Activated CD8-positive, alpha-beta T cell treated with anti-CD3 and anti-CD28 coated beads for 36 hours (primary cell): ENCODE results near the gene GALNT17. TPM values are rescaled to one million over a fixed set of nuclear protein-coding genes. Genes with fewer than 3 reads are reported as not detected.
"Not testable (repeated sequence)": the region's sequence is repeated elsewhere in the genome, so short reads cannot be mapped to it uniquely, and the experiment has no call there.

Source experiments
- ATAC-seq: fragments of 200-7000 bp; cut with Tn5 transposase; one replicate; pipeline ENCODE4 v1.10.0; 2021; ENCODE audit warnings: mild to moderate bottlenecking, moderate library complexity
- CTCF ChIA-PET: fragments of 350-600 bp; sonication (Branson Sonifier 250); formaldehyde crosslinking; loops from one replicate; lab custom pipeline; 2021; ENCODE audit warnings: antibody characterized with exemption; lab: Charles Lee
- POLR2A ChIA-PET: fragments of 350-600 bp; sonication (Branson Sonifier 250); formaldehyde crosslinking; loops from one replicate; lab custom pipeline; 2021; ENCODE audit warnings: antibody characterized with exemption; lab: Charles Lee
- DNase-seq: peaks from one replicate; pipeline ENCODE4 v3.0.0-alpha.2; 2020
- H3K27ac Mint-ChIP-seq: one replicate; pipeline ENCODE4 v1.8.0; 2021; ENCODE audit warnings: mild to moderate bottlenecking, mixed read lengths
- H3K27me3 Mint-ChIP-seq: one replicate; pipeline ENCODE4 v1.8.0; 2021; ENCODE audit warnings: mixed read lengths
- H3K36me3 Mint-ChIP-seq: one replicate; pipeline ENCODE4 v1.8.0; 2021; ENCODE audit warnings: low read depth, mixed read lengths
- H3K4me1 Mint-ChIP-seq: one replicate; pipeline ENCODE4 v1.8.0; 2021; ENCODE audit warnings: low read depth, mixed read lengths
- H3K4me3 Mint-ChIP-seq: one replicate; pipeline ENCODE4 v1.8.0; 2021; ENCODE audit warnings: mild to moderate bottlenecking, moderate library complexity, mixed read lengths
- H3K9me3 Mint-ChIP-seq: one replicate; pipeline ENCODE4 v1.8.0; 2021; ENCODE audit warnings: mixed read lengths
- intact Hi-C: fragments of 100-400 bp; cut with micrococcal nuclease; formaldehyde crosslinking; loops from one replicate; pipeline ENCODE4 v1.10.0; 2022
- total RNA-seq, 2 experiments: library from RNA; stranded (reverse); gene quantifications; one replicate each; pipeline ENCODE4 v1.2.3, GENCODE V29; 2021
- TF ChIP-seq, protein P1 (sequence below): fragments of 200-600 bp; IDR thresholded peaks from one replicate; pipeline ENCODE4 v1.8.0; 2022; ENCODE audit warnings: antibody characterized with exemption, mild to moderate bottlenecking

Gene GALNT17
- total RNA-seq, 2 experiments from 2014 or later, result not detected

DNA sequence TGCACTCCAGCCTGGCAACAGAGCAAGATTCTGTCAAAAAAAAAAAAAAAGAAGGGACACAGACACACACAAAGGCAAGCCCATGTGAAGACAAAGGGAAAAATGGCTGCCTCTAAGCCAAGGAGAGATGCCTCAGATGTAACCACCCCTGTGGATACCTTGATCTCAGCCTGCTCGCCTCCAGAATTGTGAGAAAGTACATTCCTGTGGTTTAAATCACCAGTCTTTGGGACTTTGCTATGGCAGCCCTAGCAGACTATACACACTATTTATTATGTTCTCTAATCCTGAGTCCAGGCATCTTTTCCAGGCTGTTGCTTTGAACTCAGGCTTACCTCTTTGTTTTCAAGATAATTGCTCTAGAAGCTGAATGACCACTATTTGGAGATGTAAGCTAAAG is 494.3 kb downstream of the GALNT17 start:
- Mint-ChIP-seq H3K4me1 (no peaks in the 10 kb centered on the region), H3K36me3 (no peaks in the 10 kb centered on the region), H3K9me3 (peaks cover 11% of the 10 kb centered on the region), H3K27me3 (no peaks in the 10 kb centered on the region), H3K27ac (no peak overlapping the region), H3K4me3 (no peak overlapping the region)
- DNase-seq, result no peak
- no peak for ATAC-seq
- TF ChIP-seq, protein P1, sequence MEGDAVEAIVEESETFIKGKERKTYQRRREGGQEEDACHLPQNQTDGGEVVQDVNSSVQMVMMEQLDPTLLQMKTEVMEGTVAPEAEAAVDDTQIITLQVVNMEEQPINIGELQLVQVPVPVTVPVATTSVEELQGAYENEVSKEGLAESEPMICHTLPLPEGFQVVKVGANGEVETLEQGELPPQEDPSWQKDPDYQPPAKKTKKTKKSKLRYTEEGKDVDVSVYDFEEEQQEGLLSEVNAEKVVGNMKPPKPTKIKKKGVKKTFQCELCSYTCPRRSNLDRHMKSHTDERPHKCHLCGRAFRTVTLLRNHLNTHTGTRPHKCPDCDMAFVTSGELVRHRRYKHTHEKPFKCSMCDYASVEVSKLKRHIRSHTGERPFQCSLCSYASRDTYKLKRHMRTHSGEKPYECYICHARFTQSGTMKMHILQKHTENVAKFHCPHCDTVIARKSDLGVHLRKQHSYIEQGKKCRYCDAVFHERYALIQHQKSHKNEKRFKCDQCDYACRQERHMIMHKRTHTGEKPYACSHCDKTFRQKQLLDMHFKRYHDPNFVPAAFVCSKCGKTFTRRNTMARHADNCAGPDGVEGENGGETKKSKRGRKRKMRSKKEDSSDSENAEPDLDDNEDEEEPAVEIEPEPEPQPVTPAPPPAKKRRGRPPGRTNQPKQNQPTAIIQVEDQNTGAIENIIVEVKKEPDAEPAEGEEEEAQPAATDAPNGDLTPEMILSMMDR, result no peak
- intact Hi-C loops, result no loop called here
- CTCF ChIA-PET, result no interaction called here
- POLR2A ChIA-PET, result no interaction called here

DNA sequence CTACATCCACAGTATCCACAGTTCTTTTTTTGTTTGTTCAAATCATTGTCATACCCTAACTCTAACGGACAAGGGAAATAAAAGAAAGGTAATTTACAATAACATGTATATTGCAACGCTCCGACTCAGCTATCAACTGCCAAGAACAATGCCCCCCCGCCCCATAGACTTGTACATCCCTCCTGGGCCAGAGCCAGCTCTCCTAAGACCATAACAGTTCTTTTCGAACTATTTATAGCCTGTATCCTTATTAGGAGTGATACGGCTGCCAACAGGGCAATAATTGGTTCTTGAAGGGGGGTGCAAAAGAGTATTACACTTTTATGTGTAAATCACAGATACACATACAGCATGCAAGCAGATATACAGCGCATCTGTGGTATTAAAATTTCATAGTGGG is 495.7 kb downstream of the GALNT17 start:
- ATAC-seq (no peak), DNase-seq (no peak)
- H3K4me1 Mint-ChIP-seq, result no peaks in the 10 kb centered on the region
- no peaks in the 10 kb centered on the region for H3K36me3 Mint-ChIP-seq
- ChIA-PET CTCF (no interaction called here), POLR2A (no interaction called here)
- peaks cover 7% of the 10 kb centered on the region for H3K9me3 Mint-ChIP-seq
- H3K27me3 Mint-ChIP-seq, result no peaks in the 10 kb centered on the region
- intact Hi-C loops, result no loop called here
- TF ChIP-seq, protein P1, result no peak
- H3K4me3 Mint-ChIP-seq, result no peak overlapping the region
- H3K27ac Mint-ChIP-seq, result no peak overlapping the region

DNA sequence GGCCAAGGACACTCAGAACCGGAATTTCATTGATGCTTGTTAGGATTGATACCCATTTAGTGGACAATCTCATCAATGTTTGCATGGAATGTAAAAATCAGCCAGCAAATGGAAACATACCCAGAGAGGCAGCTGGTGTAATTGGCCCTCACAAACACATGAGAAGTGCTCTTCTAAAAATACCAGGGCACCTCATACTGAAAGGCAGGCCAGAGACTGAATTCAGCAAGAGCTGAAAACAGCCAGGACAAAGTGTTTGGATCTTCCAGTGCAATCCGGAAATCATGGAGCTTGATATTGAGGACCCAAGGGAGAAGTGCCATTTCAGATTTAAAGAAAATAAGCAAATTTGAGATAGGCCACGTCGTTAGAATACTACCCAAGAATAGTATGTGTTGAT is 498.6 kb downstream of the GALNT17 start:
- intact Hi-C loops, result no loop called here
- H3K4me3 Mint-ChIP-seq, result no peak overlapping the region
- DNase-seq (no peak), ATAC-seq (no peak)
- no peaks in the 10 kb centered on the region for H3K4me1 Mint-ChIP-seq
- no peaks in the 10 kb centered on the region for H3K27me3 Mint-ChIP-seq
- no peaks in the 10 kb centered on the region for H3K36me3 Mint-ChIP-seq
- no peak overlapping the region for H3K27ac Mint-ChIP-seq
- CTCF ChIA-PET, result no interaction called here
- no peaks in the 10 kb centered on the region for H3K9me3 Mint-ChIP-seq
- POLR2A ChIA-PET, result no interaction called here
- TF ChIP-seq, protein P1, result no peak

DNA sequence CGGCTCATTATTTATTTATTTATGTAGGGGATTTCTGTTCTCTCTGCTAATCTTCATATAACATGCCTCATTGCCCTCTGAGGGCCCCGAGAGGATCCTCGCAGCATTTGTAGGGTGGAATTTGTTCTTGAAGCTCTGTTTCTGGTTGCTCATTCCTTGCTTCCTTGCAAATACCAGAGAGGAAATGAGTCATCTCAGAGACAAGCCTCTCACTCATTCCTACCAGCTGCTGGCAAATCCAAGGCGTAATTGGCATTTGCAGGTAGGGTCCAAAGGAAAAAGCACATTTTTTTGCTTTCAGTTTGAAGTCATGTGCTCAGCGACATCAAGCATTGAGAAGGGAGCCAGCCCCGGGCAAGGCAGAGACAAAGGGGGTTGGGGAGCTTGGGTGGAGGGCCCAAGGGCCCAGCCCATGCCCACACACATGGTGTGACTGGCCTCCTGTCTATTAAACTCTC is 501.6 kb downstream of the GALNT17 start:
- no peaks in the 10 kb centered on the region for H3K4me1 Mint-ChIP-seq
- TF ChIP-seq, protein P1, result no peak

DNA sequence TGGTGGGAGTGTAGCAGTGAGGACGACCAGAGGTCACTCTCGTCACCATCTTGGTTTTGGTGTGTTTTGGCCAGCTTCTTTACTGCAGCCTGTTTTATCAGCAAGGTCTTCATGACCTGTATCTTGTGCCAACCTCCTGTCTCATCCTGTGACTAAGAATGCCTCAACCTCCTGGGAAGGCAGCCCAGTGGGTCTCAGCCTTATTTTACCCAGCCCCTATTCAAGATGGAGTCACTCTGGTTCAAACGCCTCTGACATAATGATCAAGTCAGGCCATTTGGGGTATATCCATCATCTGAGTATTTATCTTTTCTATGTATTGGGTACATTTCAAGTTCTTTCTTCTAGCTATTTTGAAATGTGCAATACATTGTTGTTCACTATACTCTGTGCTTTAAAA is 503.9 kb downstream of the GALNT17 start:
- DNase-seq, intact Hi-C loops, POLR2A ChIA-PET, CTCF ChIA-PET, H3K4me1 Mint-ChIP-seq, H3K4me3 Mint-ChIP-seq, H3K27ac Mint-ChIP-seq, ATAC-seq, H3K9me3 Mint-ChIP-seq, H3K27me3 Mint-ChIP-seq, H3K36me3 Mint-ChIP-seq: not testable (repeated sequence)

More for the DNA sequence above, 501.6 kb downstream of the GALNT17 start:
- POLR2A ChIA-PET, result no interaction called here
- no peak overlapping the region for H3K4me3 Mint-ChIP-seq
- no peaks in the 10 kb centered on the region for H3K27me3 Mint-ChIP-seq
- H3K9me3 Mint-ChIP-seq, result peaks cover 2% of the 10 kb centered on the region
- H3K36me3 Mint-ChIP-seq, result no peaks in the 10 kb centered on the region
- no peak for DNase-seq
- intact Hi-C loops, result no loop called here
- ATAC-seq, result no peak
- H3K27ac Mint-ChIP-seq, result no peak overlapping the region
- CTCF ChIA-PET, result no interaction called here

DNA sequence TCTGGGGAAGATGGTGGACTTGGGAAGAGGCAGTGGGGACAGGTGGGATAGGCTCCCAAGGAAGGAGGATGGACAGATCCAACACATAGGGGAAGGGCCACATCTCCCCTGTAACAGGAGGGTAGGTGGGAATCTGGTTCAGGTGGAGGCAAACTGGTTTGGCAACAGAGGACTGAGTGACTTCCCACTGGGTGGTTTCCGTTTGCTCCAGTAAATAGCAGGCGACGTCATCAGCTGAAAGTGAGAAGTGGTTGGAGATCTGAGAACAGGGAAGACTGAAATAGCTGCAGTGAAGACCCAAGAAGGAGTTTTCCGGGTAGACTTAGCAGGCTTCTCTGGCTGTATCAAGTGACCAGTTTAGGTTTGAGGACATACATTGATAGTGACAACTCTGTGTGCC is 504.4 kb downstream of the GALNT17 start:
- POLR2A ChIA-PET, result no interaction called here

More for the DNA sequence above, 504.4 kb downstream of the GALNT17 start:
- DNase-seq (no peak), ATAC-seq (no peak)
- no peak overlapping the region for H3K4me3 Mint-ChIP-seq
- H3K4me1 Mint-ChIP-seq, result no peaks in the 10 kb centered on the region
- peaks cover 2% of the 10 kb centered on the region for H3K9me3 Mint-ChIP-seq
- no peaks in the 10 kb centered on the region for H3K36me3 Mint-ChIP-seq
- intact Hi-C loops, result no loop called here
- no peak overlapping the region for H3K27ac Mint-ChIP-seq
- no peaks in the 10 kb centered on the region for H3K27me3 Mint-ChIP-seq
- CTCF ChIA-PET, result no interaction called here
- TF ChIP-seq, protein P1, result no peak
